GM12892 (cell line): ENCODE data around the gene PPP6R1.

ENCODE experiments used
- POLR2A ChIP-seq: IDR thresholded peaks from 2 replicates; pipeline ENCODE4 v1.6.1; 2011; ENCODE audit warnings: low read depth, low read length, control low read depth
- TAF1 ChIP-seq: IDR thresholded peaks from 2 replicates; pipeline ENCODE4 v1.6.1; 2011; ENCODE audit warnings: low read depth, mild to moderate bottlenecking, control low read depth, low read length, borderline replicate concordance

- no peak for TF ChIP-seq POLR2A
- TF ChIP-seq TAF1: no peak
Observed at GRCh38 chr19:55283548-55284377, 24.9 kb upstream of the PPP6R1 start, which contains the start of gene BRSK1.
